MV-4-11 (cell line): ENCODE measurements around the gene MSRB3.
A peak's percentile ranks its signal among the peaks of the same experiment; 100 is the strongest.
"Not testable (repeated sequence)": the region's sequence is repeated elsewhere in the genome, so short reads cannot be mapped to it uniquely, and the experiment has no call there.

Experiments
- DNase-seq: peaks from one replicate; lab custom pipeline; 2025; lab: John Stamatoyannopoulos, UW

Gene MSRB3

GRCh38 chr12:65403188-65403587 is 124.7 kb downstream of the MSRB3 start:
- no peak for DNase-seq

GRCh38 chr12:65407388-65408149 is 129.1 kb downstream of the MSRB3 start:
- DNase-seq = no peak

- DNase-seq = no peak
Observed at GRCh38 chr12:65408441-65408840, 130.0 kb downstream of the MSRB3 start.

- no peak for DNase-seq
Observed at GRCh38 chr12:65409726-65410125, 131.2 kb downstream of the MSRB3 start.

GRCh38 chr12:65411171-65411570 is 132.7 kb downstream of the MSRB3 start:
- DNase-seq = no peak

GRCh38 chr12:65414526-65414925 is 136.0 kb downstream of the MSRB3 start:
- no peak for DNase-seq

- no peak for DNase-seq
Observed at GRCh38 chr12:65415826-65416225, 137.3 kb downstream of the MSRB3 start.

GRCh38 chr12:65419284-65420072 is 141.0 kb downstream of the MSRB3 start:
- DNase-seq = peak; percentile 55

GRCh38 chr12:65420941-65421340 is 142.5 kb downstream of the MSRB3 start:
- peak; percentile 83 for DNase-seq

GRCh38 chr12:65427646-65428045 is 149.2 kb downstream of the MSRB3 start:
- DNase-seq = no peak

GRCh38 chr12:65430006-65430405 is 151.5 kb downstream of the MSRB3 start:
- no peak for DNase-seq

- no peak for DNase-seq
Observed at GRCh38 chr12:65430571-65431306, 152.3 kb downstream of the MSRB3 start.

- no peak for DNase-seq
Observed at GRCh38 chr12:65432114-65432513, 153.6 kb downstream of the MSRB3 start.

GRCh38 chr12:65432651-65433050 is 154.2 kb downstream of the MSRB3 start:
- no peak for DNase-seq

GRCh38 chr12:65434737-65435136 is 156.3 kb downstream of the MSRB3 start:
- DNase-seq = no peak

GRCh38 chr12:65443038-65443437 is 164.6 kb downstream of the MSRB3 start:
- DNase-seq = no peak

GRCh38 chr12:65444996-65445395 is 166.5 kb downstream of the MSRB3 start:
- DNase-seq = no peak

GRCh38 chr12:65446901-65447300 is 168.4 kb downstream of the MSRB3 start:
- no peak for DNase-seq

- peak; percentile 74 for DNase-seq
Observed at GRCh38 chr12:65449400-65449799, 170.9 kb downstream of the MSRB3 start.

- peak; percentile 63 for DNase-seq
Observed at GRCh38 chr12:65450625-65451024, 172.1 kb downstream of the MSRB3 start.

- DNase-seq = no peak
Observed at GRCh38 chr12:65454115-65454787, 175.8 kb downstream of the MSRB3 start.

GRCh38 chr12:65457341-65457740 is 178.9 kb downstream of the MSRB3 start:
- not testable (repeated sequence) for DNase-seq
